ENCODE measurements around the gene SBK3.
A peak's percentile ranks its signal among the peaks of the same experiment; 100 is the strongest.
"Not testable (repeated sequence)": the region's sequence is repeated elsewhere in the genome, so short reads cannot be mapped to it uniquely, and the experiment has no call there.

The SBK3 gene

GRCh38 chr19:55539090-55539984 is 6.0 kb downstream of the SBK3 start:
- no peak for DNase-seq

GRCh38 chr19:55538132-55538531 is 7.2 kb downstream of the SBK3 start:
- DNase-seq = no peak

GRCh38 chr19:55537741-55538111 is 7.6 kb downstream of the SBK3 start:
- DNase-seq = no peak

DNA sequence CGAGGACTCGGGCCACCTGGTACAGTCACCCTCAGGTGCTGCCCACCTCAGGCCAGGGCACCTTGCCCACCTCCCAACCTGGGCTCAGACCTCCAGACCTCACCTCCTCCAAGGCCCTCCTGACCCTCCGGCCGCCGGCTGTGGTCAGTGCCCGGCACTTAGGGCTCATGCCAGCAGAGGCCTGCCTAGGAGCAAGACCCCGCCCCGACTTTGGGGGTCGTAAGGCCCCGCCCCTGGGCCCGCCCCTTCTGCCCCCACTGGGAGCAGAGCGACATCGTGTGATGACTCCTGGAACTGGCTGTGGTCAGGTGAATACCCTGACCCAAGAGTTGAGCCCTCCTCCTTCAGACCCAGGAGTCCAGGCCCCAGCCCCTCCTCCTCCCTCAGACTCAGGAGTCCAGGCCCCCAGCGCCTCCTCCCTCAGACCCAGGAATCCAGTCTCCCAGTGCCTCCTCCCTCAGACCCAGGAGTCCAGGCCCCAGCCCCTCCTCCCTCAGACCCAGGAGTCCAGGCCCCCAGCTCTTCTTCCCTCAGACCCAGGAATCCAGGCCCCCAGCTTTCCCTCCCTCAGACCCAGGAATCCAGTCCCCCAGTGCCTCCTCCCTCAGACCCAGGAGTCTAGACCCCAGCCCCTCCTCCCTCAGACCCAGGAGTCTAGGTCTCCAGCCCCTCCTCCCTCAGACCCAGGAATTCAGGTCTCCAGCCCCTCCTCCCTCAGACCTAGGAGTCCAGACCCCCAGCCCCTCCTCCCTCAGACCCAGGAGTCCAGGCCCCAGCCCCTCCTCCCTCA is 8.2 kb downstream of the SBK3 start, which contains the start of gene SBK2:
TSS of gene SBK2 (minus strand) at position 183 of the 790 bp plus-strand sequence. CDS start 839 bp downstream, outside the sequence.
- no peak for DNase-seq

DNA sequence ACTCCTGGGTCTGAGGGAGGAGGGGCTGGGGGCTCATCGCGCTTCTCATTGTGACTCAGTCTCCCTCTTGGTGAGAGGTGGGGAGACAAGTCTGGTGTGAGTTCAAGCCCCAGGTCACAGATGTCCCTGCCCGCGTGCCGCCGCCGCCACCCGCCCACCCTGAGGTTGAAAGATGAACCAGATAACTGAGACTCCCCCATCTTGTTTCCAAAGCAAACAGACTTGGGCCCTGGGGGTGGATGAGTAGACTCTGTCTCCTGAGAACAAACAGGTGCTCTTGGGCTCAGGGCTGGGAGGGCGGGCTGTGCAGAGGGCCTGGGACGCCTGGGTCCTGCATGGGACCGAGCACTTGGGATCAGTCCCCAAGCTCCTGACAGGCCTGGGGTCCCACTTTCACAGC is 9.0 kb downstream of the SBK3 start:
- no peak for DNase-seq

DNA sequence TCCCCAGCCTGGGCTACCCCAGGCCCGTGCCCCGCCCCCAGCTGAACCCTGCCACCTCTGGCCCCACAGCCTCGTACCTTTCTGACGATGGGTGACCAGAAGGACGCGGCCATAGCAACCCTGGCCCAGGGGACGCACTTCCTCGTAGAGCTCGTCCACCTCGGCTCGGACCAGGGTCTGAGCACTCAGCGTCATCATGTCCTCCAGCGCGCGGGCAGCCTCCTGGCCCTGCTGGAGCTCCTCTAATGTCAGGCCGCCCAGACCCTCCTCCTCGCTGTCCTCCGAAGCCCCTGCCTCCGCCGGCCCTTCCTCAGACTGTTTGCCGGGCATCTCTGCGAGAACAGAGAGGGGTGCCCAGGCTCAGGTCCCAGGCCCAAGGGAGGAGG is 9.4 kb downstream of the SBK3 start:
- DNase-seq = no peak

- DNase-seq = no peak
Observed at GRCh38 chr19:55535173-55535964, 10.0 kb downstream of the SBK3 start.

DNA sequence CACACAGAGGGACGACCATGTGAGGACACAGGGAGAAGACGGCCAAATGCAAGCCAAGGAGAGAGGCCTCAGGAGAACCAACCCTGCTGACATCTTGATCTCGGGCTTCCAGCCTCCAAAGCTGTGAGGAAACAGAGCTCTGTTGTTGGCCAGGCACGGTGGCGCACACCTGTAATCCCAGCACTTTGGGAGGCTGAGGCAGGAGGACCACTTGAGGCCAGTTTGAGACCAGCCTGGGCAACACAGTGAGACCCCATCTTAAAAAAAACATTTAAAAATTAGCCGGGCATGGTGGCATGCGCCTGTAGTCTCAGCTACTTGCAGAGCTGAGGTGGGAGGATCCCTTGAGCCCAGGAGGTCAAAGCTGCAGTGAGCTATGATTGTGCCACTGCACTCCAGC is 11.1 kb downstream of the SBK3 start:
- DNase-seq = not testable (repeated sequence)

DNA sequence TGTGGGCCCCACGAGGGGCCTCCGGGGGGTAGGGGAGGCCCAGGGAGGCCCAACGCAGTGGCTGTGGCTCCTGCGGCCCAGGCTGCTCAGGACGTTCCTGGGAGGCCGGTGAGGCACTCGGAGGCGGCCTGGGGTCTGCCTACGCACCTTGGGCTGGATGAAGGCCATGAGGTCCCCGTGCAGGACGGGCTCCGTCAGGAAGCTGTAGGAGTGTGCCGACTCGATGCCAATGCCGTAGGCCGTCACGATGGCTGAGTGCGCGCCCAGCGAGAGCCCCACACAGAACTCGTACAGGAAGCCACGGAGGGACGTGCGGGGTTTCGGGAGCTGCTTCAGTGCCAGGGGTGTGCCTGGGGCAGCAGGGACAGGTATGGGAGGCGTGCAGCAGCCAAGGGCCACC is 14.3 kb downstream of the SBK3 start:
- no peak for DNase-seq

GRCh38 chr19:55529636-55530234 is 15.6 kb downstream of the SBK3 start:
- no peak for DNase-seq

GRCh38 chr19:55528030-55528803 is 17.1 kb downstream of the SBK3 start:
- peak; percentile 96 for DNase-seq

- no peak for DNase-seq
Observed at GRCh38 chr19:55527197-55528029, 17.9 kb downstream of the SBK3 start.

DNA sequence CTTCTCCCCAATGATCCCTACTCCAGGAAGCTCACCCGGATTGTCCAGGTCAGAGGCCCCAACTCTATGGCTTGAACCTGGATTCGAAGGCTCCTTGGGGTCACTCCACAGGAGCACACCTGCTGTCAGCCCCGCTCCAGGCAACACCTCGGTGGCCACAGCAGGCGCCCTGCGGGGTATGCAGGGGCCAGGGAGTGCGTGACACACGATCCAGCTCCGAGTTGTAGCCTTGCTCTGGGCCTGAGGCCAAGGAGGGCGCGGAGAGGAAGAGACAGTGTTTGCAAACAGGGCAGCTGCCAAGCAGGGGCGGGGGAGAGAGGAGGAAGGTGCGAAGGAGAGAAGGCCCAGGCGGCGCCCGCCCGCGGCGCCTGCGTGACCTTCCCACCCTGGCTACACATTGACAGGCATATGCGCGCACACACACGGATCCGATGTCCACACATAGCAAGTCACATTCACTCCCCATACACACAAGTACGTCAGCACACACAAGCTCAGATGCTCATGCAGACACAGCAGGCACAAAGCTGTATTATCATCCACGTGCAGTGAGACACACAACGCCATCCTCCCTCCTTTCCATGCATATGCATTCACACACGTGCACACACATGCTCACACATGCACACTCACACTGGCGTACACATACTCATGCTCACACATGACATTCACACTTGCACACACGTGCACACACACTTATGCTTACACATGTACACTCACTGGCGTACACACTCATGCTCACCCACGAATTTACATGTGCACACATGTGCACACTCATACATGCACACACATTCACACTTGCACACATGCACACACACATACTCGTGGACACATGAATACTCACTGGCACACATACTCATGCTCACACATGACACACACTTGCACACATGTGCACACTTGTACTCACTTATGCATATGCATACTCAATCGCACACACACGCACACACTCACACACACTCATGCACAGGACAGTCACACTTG is 18.8 kb downstream of the SBK3 start:
- peak; percentile 71 for DNase-seq

GRCh38 chr19:55525289-55526101 is 19.8 kb downstream of the SBK3 start:
- DNase-seq = no peak

GRCh38 chr19:55520691-55521292 is 24.6 kb downstream of the SBK3 start:
- no peak for DNase-seq

DNA sequence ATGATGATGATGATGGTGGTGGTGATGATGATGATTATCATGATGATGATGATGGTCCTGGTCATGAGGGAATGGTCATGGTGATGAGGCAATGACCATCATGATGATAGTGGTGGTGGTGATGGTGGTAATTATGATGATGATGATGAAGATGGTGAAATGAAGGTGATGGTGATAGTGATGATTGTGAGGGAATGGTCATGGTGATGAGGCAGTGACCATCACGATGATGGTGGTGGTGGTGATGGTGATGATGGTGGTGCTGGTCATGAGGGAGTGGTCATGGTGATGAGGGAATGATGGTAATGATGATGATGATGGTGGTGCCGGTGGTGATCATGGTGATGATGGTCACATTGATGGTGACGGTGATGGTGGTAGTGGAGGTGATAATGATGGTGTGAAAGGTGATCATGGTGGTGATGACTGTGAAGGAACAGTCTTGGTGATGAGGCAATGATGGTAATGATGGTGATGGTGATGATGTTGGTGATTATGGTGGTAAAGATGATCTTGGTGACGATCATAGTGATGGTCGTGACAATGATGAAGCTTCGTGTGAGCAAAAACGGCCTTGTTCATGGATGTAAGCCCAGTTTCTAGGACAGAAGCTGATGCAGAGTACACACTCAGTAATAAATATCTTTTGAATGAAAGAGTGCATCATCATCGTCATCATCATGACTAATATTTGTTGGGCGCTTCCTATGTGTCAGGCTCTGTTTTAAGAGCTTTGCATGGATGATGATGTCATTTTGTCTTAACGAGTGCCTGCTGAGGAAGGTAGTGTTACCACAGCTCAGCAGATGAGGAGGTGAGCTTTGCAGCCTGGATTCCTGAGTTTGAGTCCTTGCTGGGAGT is 25.7 kb downstream of the SBK3 start:
- DNase-seq = no peak

DNA sequence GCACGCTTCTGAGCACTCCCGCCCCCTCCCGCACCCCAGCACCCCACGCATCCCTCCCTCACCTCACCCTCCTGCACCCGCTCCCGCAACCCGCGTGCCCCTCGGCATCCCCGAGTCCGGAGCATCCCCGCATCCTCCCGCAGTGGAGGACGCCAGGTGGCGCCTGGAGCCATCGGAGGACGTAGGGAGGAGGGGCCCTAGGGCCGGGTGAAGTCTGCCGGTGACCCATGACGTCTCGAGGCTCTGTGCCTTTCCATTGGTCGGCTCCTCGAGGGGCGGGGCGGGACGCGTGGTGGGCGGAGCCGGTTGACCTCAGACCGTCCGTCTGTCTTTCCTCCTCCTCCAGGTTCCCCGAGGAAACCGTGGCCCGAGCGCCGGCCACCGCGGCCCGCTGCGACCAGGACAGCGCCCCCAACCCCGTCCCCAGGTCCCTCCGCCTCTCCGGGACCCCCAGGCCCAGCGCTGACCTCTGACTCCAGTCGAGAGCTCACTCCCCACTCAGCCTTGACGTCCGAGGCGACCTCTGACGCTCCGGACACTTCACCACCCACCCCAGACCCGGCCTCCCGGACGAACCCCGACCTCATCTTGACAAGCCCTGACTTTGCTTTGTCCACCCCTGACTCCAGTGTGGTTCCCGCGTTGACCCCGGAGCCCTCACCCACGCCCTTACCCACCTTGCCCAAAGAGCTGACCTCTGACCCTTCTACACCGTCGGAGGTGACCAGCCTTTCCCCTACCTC is 28.3 kb downstream of the SBK3 start:
- DNase-seq = peak; percentile 84
